ENCODE results near the gene ITPK1.

The ITPK1 gene

DNA sequence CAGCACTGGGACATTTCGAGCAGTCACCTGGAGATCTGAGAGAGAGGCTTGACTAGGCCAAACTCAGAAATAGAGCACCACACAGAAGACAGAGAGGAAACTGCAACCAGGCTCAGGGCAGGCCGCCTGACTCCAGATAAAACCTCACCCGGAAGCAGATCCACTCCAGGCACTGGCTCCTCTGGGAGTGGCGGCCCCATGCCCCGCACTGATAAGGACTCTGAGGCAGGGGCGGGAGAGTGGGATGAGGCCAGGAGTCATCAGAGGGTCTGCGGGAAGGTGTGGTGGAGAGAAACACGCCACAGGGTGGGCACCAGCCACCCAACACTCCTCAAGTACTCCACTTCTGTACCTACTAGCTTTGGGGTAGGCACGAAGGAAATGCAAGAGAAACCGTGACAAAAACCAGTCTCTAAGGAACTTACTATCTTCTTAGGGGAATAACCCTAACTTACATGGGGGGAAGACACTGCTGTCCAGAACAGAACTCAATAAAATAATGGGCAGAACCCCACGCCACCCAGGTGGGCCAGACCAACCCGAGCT lies 121.5 kb downstream of the ITPK1 start:
- DNase-seq (ENCODE audit: low read depth in 2 of 3, low spot score in 2 of 3) = no peak

- DNase-seq (ENCODE audit: low read depth in 2 of 3, low spot score in 2 of 3) = no peak
Measured at GRCh38 chr14:92993302-92993701, 122.4 kb downstream of the ITPK1 start.

DNA sequence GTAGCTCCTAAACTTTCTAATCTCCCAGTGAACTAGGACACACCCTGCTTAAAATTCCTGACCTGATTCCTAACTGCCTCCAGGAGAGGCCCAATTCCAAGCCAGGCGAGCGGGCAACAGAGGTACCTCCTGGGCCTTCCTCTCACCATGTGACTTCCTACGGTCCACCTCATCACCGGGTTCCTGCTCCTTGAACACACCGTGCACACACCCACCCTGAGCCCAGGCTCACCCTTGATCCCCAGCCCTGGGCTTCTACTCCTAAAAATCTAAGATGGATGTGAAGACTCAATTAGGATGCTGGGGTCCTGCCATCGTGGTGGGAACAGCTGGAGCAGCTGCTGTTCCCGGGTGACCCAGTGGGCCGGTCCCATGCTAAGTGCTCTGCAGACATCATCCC lies 124.2 kb downstream of the ITPK1 start:
- no peak for DNase-seq (ENCODE audit: low read depth in 2 of 3, low spot score in 2 of 3)

DNA sequence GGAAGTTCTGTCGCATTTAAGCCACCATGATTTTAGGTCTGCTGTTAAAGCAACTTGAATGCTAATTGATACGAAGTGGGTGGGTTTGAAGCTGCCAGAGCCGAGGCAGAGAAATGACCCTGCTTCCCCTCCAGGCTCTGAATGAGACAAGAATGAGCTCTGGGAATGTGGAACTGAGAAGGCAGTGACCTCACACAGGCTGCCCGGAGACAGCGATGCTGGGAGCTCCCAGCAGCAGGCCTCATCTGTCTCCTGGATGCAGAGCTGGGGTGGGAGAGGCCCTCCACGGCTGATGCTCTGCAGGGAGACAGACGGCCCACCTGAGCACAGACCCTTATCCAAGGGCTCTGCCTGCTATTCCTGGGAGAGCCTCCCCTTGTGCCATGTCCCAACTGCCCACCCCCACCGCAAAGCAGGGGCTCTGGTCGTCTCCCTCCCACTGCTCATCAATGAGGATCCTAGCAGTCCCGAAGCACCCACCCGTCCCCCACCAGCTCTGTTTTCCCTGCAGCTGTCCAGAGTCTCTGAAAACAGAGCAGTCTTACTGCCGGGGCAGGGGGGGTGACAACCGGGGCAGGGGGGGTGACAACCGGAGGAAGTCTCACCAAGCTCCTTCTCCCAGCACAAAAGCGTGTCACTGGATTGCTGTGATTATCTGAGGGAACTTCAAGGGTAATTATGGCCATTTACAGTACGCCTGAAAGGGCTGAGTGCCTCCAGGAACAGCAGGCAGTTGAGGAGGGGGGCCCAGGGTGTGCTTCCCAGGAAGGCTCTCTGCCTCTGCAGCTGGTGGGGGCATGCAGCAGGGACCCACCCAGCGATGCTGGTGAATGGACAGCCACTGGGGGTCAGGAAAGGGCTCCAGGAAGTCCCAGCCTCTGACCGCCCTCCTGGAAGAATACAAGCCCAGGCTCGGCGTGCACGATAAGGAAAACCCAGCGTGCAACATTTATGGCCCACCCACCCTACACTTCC lies 125.0 kb downstream of the ITPK1 start:
- no peak for DNase-seq (ENCODE audit: low read depth in 2 of 3, low spot score in 2 of 3)

GRCh38 chr14:92988786-92989755 lies 126.7 kb downstream of the ITPK1 start:
- no peak for DNase-seq (ENCODE audit: low read depth in 2 of 3, low spot score in 2 of 3)

DNA sequence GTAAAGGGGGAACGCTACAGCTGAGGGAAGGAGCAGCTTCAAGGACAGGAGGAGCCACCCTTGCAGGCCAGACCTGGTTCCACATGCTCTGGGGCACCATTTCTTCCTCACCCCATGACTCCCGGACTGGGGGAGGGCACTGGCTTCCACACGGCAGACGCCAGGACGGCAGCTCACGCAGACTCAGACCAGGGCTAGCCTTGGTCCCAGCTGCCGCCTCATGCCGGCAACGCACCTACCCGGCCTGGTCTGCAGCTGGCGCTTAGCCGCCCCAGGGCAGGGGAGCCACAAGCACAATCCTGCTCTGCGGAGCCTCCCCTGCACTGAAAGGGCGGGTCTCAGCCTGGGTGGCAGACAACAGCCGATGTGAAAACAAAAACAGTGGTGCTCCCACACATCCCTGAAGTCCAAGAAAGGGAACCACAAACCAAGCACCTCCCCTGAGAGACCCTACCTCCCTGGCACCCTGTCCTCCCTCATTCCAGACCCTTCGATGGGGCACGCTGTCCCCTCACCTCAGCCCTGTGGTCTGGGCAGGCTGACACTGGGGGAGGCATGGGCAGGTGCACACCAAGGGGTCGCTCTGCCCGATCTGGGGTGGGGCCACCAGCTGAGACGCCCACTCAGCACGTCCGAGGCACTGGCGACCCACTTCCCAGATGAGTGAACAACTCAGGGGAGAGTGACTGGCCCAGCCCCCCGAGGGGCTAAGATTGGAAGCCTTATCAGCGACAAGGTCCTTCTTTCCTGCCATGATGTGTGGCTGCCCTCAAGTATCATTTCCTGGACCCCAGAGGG lies 127.8 kb downstream of the ITPK1 start:
- no peak for DNase-seq (ENCODE audit: low read depth in 2 of 3, low spot score in 2 of 3)

GRCh38 chr14:92987148-92987570 lies 128.6 kb downstream of the ITPK1 start:
- DNase-seq (ENCODE audit: low read depth in 2 of 3, low spot score in 2 of 3) = no peak

DNA sequence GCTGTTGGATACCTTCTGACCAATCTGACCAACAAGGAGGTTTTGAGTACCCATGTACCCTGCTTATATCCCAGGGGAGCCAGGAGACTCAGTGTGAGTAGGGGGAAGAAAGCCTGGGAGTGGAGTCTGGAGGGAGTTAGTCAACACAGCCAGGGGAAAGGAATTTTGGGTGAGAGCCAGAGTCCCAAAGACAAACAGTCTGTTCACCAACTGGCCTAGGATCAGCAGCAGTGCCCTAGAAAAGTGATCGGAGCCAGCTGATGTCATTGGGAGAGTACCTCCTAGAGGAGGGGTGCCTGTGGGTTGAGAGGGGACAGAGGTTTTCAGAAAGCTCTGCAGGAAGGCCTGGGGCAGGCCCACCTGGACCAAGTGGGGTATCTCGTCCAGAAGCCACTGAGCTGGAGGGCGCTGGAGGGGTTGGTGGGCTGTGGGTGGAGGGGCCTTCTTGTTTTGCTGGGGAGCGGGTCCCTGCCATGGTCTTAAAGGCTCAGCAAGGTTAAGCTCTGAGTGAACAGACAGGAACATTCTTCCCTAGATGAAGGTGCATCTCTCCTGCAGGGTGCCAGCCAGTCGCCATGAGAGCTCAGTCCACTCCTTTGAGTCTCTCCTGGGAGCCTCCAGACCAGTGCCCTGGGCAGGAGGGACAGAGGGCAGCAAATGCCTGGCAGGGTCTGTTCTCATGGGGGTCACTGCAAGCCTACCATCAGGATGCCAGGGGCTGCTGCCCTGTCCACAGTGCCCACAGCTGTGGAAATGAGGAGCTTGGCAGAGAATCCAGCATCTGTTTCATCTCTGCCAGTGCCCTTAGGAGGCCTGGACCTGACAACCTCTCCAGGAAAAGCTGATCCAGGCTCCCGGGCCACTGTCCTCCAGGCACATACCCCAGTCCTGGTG lies 129.2 kb downstream of the ITPK1 start:
- no peak for DNase-seq (ENCODE audit: low read depth in 2 of 3, low spot score in 2 of 3)

GRCh38 chr14:92985521-92985920 lies 130.2 kb downstream of the ITPK1 start:
- no peak for DNase-seq (ENCODE audit: low read depth in 2 of 3, low spot score in 2 of 3)

GRCh38 chr14:92984896-92985295 lies 130.8 kb downstream of the ITPK1 start:
- no peak for DNase-seq (ENCODE audit: low read depth in 2 of 3, low spot score in 2 of 3)

GRCh38 chr14:92984082-92984788 lies 131.5 kb downstream of the ITPK1 start:
- no peak for DNase-seq (ENCODE audit: low read depth in 2 of 3, low spot score in 2 of 3)

- DNase-seq (ENCODE audit: low read depth in 2 of 3, low spot score in 2 of 3) = no peak
Measured at GRCh38 chr14:92982956-92983355, 132.8 kb downstream of the ITPK1 start.

- no peak for DNase-seq (ENCODE audit: low read depth in 2 of 3, low spot score in 2 of 3)
Measured at GRCh38 chr14:92981726-92982125, 134.0 kb downstream of the ITPK1 start.

GRCh38 chr14:92980866-92981265 lies 134.9 kb downstream of the ITPK1 start:
- no peak for DNase-seq (ENCODE audit: low read depth in 2 of 3, low spot score in 2 of 3)

DNA sequence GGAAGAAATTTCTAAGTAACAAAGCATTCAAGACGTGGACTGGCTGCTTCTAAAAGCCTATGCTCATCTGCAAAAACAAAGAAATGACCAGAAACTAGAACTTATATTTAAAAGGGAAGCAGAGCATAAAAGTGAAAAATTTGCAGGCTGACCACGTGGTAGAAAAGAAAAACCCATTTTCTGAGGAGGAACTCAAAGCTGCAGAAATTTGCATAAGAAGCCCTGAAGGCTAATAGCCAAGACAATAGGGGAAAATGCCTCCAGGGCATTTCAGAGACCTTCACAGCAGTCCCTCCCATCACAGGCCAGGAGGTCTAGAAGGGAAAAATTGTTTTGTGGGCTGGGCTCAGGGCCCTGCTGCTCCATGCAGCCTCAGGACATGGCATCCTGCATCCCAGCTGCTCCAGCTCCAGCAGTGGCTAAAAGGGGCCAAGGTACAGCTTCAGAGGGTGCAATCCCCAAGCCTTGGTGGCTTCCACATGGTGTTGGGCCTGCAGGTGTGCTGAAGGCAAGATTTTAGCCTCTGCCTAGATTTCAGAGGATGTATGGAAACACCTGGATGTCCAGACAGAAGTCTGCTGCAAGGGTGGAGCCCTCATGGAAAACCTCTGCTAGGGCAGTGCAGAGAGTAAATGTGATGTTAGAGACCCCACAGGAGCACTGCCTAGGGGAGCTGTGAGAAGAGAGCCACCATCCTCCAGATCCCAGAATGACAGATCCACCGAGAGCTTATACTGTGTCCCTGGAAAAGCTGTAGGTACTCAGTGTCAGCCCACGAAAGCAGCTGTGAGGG lies 137.3 kb downstream of the ITPK1 start:
- DNase-seq (ENCODE audit: low read depth in 2 of 3, low spot score in 2 of 3) = no peak

GRCh38 chr14:92976268-92976667 lies 139.5 kb downstream of the ITPK1 start:
- DNase-seq (ENCODE audit: low read depth in 2 of 3, low spot score in 2 of 3) = no peak

GRCh38 chr14:92974541-92975345 lies 141.0 kb downstream of the ITPK1 start:
- DNase-seq (ENCODE audit: low read depth in 2 of 3, low spot score in 2 of 3) = no peak

All from activated CD8-positive, alpha-beta memory T cell treated with anti-CD3 and anti-CD28 coated beads for 48 hours (primary cell).